Measurements from ENCODE around the gene GPR137B. TPM values are rescaled to one million over a fixed set of nuclear protein-coding genes. Genes with fewer than 3 reads are reported as not detected.

The GPR137B gene
- total and polyA plus RNA-seq, 9 of the 15 experiments (the other 6 are each of a cell fraction or from before 2014, with no cell fraction given): 0.04 to 1.0 (median 0.62) TPM

DNA sequence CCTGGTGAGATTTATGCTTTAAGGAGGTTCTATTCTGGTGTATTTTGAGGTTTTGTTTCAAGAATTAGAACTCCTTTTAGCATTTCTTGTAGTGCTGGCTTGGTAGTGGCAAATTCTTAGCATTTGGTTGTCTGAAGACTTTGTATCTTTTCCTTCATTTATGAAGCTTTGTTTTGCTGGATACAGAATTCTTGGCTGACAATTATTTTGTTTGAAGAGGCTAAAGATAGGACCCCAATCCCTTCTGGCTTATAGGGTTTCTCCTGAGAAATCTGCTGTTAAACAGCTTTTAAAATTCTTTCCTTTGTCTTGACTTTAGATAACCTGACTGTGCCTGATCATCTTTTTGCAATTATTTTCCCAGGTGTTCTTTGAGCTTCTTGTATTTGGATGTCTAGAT, 58.6 kb downstream of the GPR137B start (continued):
- TF ChIP-seq, protein P1, sequence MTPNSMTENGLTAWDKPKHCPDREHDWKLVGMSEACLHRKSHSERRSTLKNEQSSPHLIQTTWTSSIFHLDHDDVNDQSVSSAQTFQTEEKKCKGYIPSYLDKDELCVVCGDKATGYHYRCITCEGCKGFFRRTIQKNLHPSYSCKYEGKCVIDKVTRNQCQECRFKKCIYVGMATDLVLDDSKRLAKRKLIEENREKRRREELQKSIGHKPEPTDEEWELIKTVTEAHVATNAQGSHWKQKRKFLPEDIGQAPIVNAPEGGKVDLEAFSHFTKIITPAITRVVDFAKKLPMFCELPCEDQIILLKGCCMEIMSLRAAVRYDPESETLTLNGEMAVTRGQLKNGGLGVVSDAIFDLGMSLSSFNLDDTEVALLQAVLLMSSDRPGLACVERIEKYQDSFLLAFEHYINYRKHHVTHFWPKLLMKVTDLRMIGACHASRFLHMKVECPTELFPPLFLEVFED (CRISPR knock-in tag; conservative IDR thresholded peaks at IDR 0.05): no peak
- TF ChIP-seq RBM14 (IDR thresholded peaks at IDR 0.05; ENCODE audit: borderline replicate concordance, insufficient read depth, low read depth, low read length): no peak

DNA sequence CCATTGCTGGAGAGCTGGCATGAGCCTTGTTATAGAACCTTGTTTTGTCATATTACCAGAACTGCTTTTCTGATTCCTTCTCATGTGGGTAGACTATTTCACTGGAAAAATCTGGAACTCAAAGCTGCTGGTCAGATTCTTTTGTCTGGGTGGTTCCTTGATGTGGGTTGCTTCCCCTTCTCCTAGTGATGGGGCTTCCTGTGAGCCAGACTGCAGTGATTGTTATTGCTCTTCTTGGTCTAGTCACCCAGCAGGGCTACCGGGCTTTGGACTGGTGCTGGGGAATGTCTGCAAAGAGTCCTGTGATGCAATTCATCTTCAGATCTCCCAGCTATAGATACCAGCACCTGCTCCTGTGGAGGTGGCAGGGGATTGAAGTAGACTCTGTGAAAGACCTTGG, 59.4 kb downstream of the GPR137B start:
- Histone ChIP-seq H3K9me1 (ENCODE audit: control insufficient read depth, insufficient read depth, low read length) (no peaks in the 10 kb centered on the region), H3K4me1 (replicated peaks in 1 of 2; ENCODE audit: control insufficient read depth in 2 of 2, insufficient read depth in 2 of 2, low read length in 2 of 2) (peaks cover 0 to 4% of the 10 kb centered on the region in 2 experiments; a peak in 3 of 5 replicates), H3K79me2 (ENCODE audit: control insufficient read depth, insufficient read depth, low read length) (no peaks in the 10 kb centered on the region), H3K9me3 (replicated peaks; ENCODE audit: control insufficient read depth, insufficient read depth, low read depth, low read length) (no peaks in the 10 kb centered on the region), H3K4me2 (ENCODE audit: insufficient read depth, low read length) (no peak overlapping the region), H3K27me3 (ENCODE audit: control insufficient read depth in 2 of 2, insufficient read depth in 2 of 2, low read length in 2 of 2) (no peaks in the 10 kb centered on the region), H3K27ac (ENCODE audit: extremely low read depth, low read depth, low read length) (no peak overlapping the region), H3K9ac (ENCODE audit: insufficient read depth in 1 of 2, low read depth in 2 of 2, low read length in 2 of 2) (no peak overlapping the region), H4K20me1 (replicated peaks; ENCODE audit: control insufficient read depth, insufficient read depth, low read length) (no peaks in the 10 kb centered on the region), H2AFZ (ENCODE audit: low read depth, low read length) (no peak overlapping the region), H3K36me3 (ENCODE audit: control insufficient read depth, insufficient read depth, low read length) (no peaks in the 10 kb centered on the region), H3K4me3 (no peak overlapping the region)
- BruUV-seq (replicated peaks): no TSS peak
- CTCF ChIA-PET (ENCODE audit: low intra/inter-chr PET ratio): no interaction called here
- FAIRE-seq: no peak
- WGBS (ENCODE audit: insufficient coverage, low coverage, missing lambda C conversion rate): 5% methylated on average over 1 of the region's 1 CpG
- ATAC-seq: no peak
- intact Hi-C loops (cut with micrococcal nuclease) (no loop called here), in situ Hi-C loops (cut with MboI) (no loop called here)
- POLR2A ChIA-PET: interaction anchor here (1.3 kb wide), 1 partner anchor 10 kb away, joined by 3 read pairs; no protein-coding TSS in a partner anchor
- TF ChIP-seq, protein P1 (CRISPR knock-in tag; conservative IDR thresholded peaks at IDR 0.05): no peak
- TF ChIP-seq EWSR1 (IDR thresholded peaks at IDR 0.05; ENCODE audit: borderline replicate concordance, low read depth, partially characterized antibody): no peak
- TF ChIP-seq, protein P2, sequence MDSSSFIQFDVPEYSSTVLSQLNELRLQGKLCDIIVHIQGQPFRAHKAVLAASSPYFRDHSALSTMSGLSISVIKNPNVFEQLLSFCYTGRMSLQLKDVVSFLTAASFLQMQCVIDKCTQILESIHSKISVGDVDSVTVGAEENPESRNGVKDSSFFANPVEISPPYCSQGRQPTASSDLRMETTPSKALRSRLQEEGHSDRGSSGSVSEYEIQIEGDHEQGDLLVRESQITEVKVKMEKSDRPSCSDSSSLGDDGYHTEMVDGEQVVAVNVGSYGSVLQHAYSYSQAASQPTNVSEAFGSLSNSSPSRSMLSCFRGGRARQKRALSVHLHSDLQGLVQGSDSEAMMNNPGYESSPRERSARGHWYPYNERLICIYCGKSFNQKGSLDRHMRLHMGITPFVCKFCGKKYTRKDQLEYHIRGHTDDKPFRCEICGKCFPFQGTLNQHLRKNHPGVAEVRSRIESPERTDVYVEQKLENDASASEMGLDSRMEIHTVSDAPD (CRISPR knock-in tag; IDR thresholded peaks at IDR 0.05): no peak
- no peak for TF ChIP-seq CBX1 (IDR thresholded peaks at IDR 0.05; ENCODE audit: low read depth)
- no peak for TF ChIP-seq DMBX1 (CRISPR knock-in tag; IDR thresholded peaks at IDR 0.05; ENCODE audit: borderline replicate concordance)
- no peak for DNase-seq (ENCODE audit: extremely low read depth in 1 of 4, low spot score in 3 of 4)

Data from K562 (cell line).